Measurements from ENCODE around the gene CPT1C.
A peak's percentile ranks its signal among the peaks of the same experiment; 100 is the strongest.
"Not testable (repeated sequence)": the region's sequence is repeated elsewhere in the genome, so short reads cannot be mapped to it uniquely, and the experiment has no call there.

The CPT1C gene

GRCh38 chr19:49710372-49710951 is 19.5 kb downstream of the CPT1C start:
- DNase-seq = no peak

GRCh38 chr19:49712397-49712859 is 21.5 kb downstream of the CPT1C start:
- DNase-seq = no peak

- DNase-seq = no peak
Measured at GRCh38 chr19:49713236-49713845, 22.4 kb downstream of the CPT1C start.

GRCh38 chr19:49716154-49716553 is 25.2 kb downstream of the CPT1C start:
- DNase-seq = no peak

- DNase-seq = no peak
Measured at GRCh38 chr19:49718511-49718910, 27.6 kb downstream of the CPT1C start.

GRCh38 chr19:49718991-49719390 is 28.1 kb downstream of the CPT1C start:
- DNase-seq = no peak

- not testable (repeated sequence) for DNase-seq
Measured at GRCh38 chr19:49719420-49719819, 28.5 kb downstream of the CPT1C start.

- no peak for DNase-seq
Measured at GRCh38 chr19:49727217-49728030, 36.5 kb downstream of the CPT1C start.

GRCh38 chr19:49730166-49730565 is 39.2 kb downstream of the CPT1C start:
- no peak for DNase-seq

- no peak for DNase-seq
Measured at GRCh38 chr19:49738268-49738667, 47.4 kb downstream of the CPT1C start.

- DNase-seq = no peak
Measured at GRCh38 chr19:49739098-49739497, 48.2 kb downstream of the CPT1C start.

GRCh38 chr19:49739933-49740332 is 49.0 kb downstream of the CPT1C start:
- no peak for DNase-seq

- DNase-seq = no peak
Measured at GRCh38 chr19:49741210-49741844, 50.4 kb downstream of the CPT1C start.

- no peak for DNase-seq
Measured at GRCh38 chr19:49744946-49745381, 54.0 kb downstream of the CPT1C start.

- DNase-seq = peak; percentile 52
Measured at GRCh38 chr19:49746206-49746958, 55.5 kb downstream of the CPT1C start.

GRCh38 chr19:49749055-49749716 is 58.3 kb downstream of the CPT1C start:
- no peak for DNase-seq

GRCh38 chr19:49749771-49750170 is 58.9 kb downstream of the CPT1C start:
- DNase-seq = no peak

- DNase-seq = no peak
Measured at GRCh38 chr19:49752701-49753100, 61.8 kb downstream of the CPT1C start.

GRCh38 chr19:49755956-49756355 is 65.0 kb downstream of the CPT1C start:
- no peak for DNase-seq

GRCh38 chr19:49758292-49758691 is 67.4 kb downstream of the CPT1C start:
- DNase-seq = no peak

- DNase-seq = no peak
Measured at GRCh38 chr19:49761249-49761624, 70.3 kb downstream of the CPT1C start.
